Caco-2 (cell line): ENCODE measurements around the gene ZMPSTE24. TPM values are rescaled to one million over a fixed set of nuclear protein-coding genes. Genes with fewer than 3 reads are reported as not detected.

Source experiments
- BruUV-seq: library from RNA; stranded (reverse); fragments of 400-500 nt; replicated peaks from 2 replicates; lab custom pipeline; 2021; lab: Mats Ljungman, UMichigan
- CTCF ChIA-PET: fragments of 300-600 bp; sonication (Branson Sonifier 250); formaldehyde crosslinking; loops from one replicate; lab custom pipeline; 2022; ENCODE audit warnings: antibody characterized with exemption; lab: Charles Lee
- POLR2A ChIA-PET: fragments of 300-600 bp; sonication (Branson Sonifier 250); formaldehyde crosslinking; loops from one replicate; lab custom pipeline; 2022; ENCODE audit warnings: antibody characterized with exemption; lab: Charles Lee
- DNase-seq, 2 experiments: peaks; one replicate each; pipeline versions ENCODE4 v3.0.0 to v3.0.0-alpha.2; 2020 to 2022
- H3K27me3 ChIP-seq: replicated peaks from 2 replicates; pipeline ENCODE4 v1.6.0; 2011; ENCODE audit warnings: low read length; ENCODE audit not compliant: control insufficient read depth, insufficient read depth
- H3K36me3 ChIP-seq: 2 replicates; pipeline ENCODE4 v1.5.1; 2011; ENCODE audit warnings: low read length; ENCODE audit not compliant: control insufficient read depth, insufficient read depth
- H3K4me1 ChIP-seq: fragments of 250-450 bp; sonication (Bioruptor Pico); 2 replicates; pipeline ENCODE4 v1.5.1; 2020; ENCODE audit warnings: mild to moderate bottlenecking
- H3K4me3 ChIP-seq: 2 replicates; pipeline ENCODE4 v1.5.1; 2011; ENCODE audit warnings: low read depth, mild to moderate bottlenecking, control low read depth, low read length
- H3K9me3 ChIP-seq: fragments of 250-450 bp; sonication (Bioruptor Pico); 2 replicates; pipeline ENCODE4 v1.5.1; 2020; ENCODE audit warnings: mild to moderate bottlenecking, moderate library complexity
- H3K27ac Mint-ChIP-seq: one replicate; pipeline ENCODE4 v1.8.0; 2022; ENCODE audit warnings: mixed read lengths; ENCODE audit not compliant: unreplicated experiment
- H3K27me3 Mint-ChIP-seq: one replicate; pipeline ENCODE4 v1.8.0; 2022; ENCODE audit warnings: mixed read lengths; ENCODE audit not compliant: insufficient read depth, unreplicated experiment
- H3K36me3 Mint-ChIP-seq: one replicate; pipeline ENCODE4 v1.8.0; 2022; ENCODE audit warnings: mild to moderate bottlenecking, mixed read lengths; ENCODE audit not compliant: insufficient read depth, unreplicated experiment
- H3K4me1 Mint-ChIP-seq: one replicate; pipeline ENCODE4 v1.8.0; 2022; ENCODE audit warnings: low read depth, mixed read lengths; ENCODE audit not compliant: unreplicated experiment
- H3K4me3 Mint-ChIP-seq: one replicate; pipeline ENCODE4 v1.8.0; 2022; ENCODE audit warnings: mild to moderate bottlenecking, moderate library complexity, mixed read lengths; ENCODE audit not compliant: unreplicated experiment
- H3K9me3 Mint-ChIP-seq: one replicate; pipeline ENCODE4 v1.8.0; 2022; ENCODE audit warnings: mixed read lengths; ENCODE audit not compliant: unreplicated experiment
- CTCF ChIP-seq, 2 experiments: fragments of 200-600 bp in 1 of 2; IDR thresholded peaks; 1 replicate in 1 of 2; 2 replicates in 1 of 2; pipeline versions ENCODE4 v1.5.1 to v1.8.0; 2011 to 2022; ENCODE audit warnings: antibody characterized with exemption in 1 of 2, control low read depth in 1 of 2, inconsistent platforms in 1 of 2, low read depth in 1 of 2, low read length in 1 of 2, mild to moderate bottlenecking in 1 of 2, moderate library complexity in 1 of 2; ENCODE audit not compliant: insufficient read depth in 1 of 2, severe bottlenecking in 1 of 2, unreplicated experiment in 1 of 2
- intact Hi-C: fragments of 100-400 bp; cut with micrococcal nuclease; formaldehyde crosslinking; loops from one replicate; pipeline ENCODE4 v1.10.0; 2022; ENCODE audit not compliant: unreplicated experiment
- total RNA-seq: library from RNA; stranded (reverse); gene quantifications from 2 replicates; pipeline ENCODE4 v1.2.3, GENCODE V29; 2022

Gene ZMPSTE24
- total RNA-seq, 1 experiment from 2014 or later: 37.9 TPM

GRCh38 chr1:40316595-40317393 lies 58.8 kb downstream of the ZMPSTE24 start, which contains the start of gene COL9A2:
COL9A2 (minus strand) TSS chr1:40317286; CDS start chr1:40317197, 89 bp downstream.
- intact Hi-C loops: loop anchor here (10.0 kb wide), 1 partner anchor 62 kb away; the partner anchor contains the start of gene ZMPSTE24
- Histone ChIP-seq H3K4me3 (peak within 1 kb of the TSS; percentile 41), H3K4me1 (no peaks in the 10 kb centered on the region), H3K9me3 (no peaks in the 10 kb centered on the region), H3K36me3 (no peaks in the 10 kb centered on the region), H3K27me3 (no peaks in the 10 kb centered on the region)
- ChIA-PET CTCF (interaction anchor here (1.1 to 1.2 kb wide), 2 partner anchors 22 to 173 kb away, joined by 3 to 6 read pairs; no protein-coding TSS in a partner anchor), POLR2A (no interaction called here)
- Mint-ChIP-seq H3K36me3 (no peaks in the 10 kb centered on the region), H3K4me1 (no peaks in the 10 kb centered on the region), H3K27ac (no peak within 1 kb of the TSS), H3K9me3 (no peaks in the 10 kb centered on the region), H3K4me3 (peak within 1 kb of the TSS; percentile 46), H3K27me3 (no peaks in the 10 kb centered on the region)
- peak in 1 of 2 experiments; percentile 37 for DNase-seq
- no TSS peak for BruUV-seq
- TF ChIP-seq CTCF (IDR thresholded peaks at IDR 0.05; ENCODE audit: insufficient read depth in 1 of 2, low read depth in 1 of 2, low read length in 1 of 2, severe bottlenecking in 1 of 2, unreplicated experiment in 1 of 2): no peak

- ChIA-PET POLR2A (no interaction called here), CTCF (interaction anchor here (1.1 kb wide), 1 partner anchor 174 kb away, joined by 3 read pairs; no protein-coding TSS in a partner anchor)
- Mint-ChIP-seq H3K4me1 (no peaks in the 10 kb centered on the region), H3K36me3 (no peaks in the 10 kb centered on the region), H3K27me3 (no peaks in the 10 kb centered on the region), H3K27ac (no peak overlapping the region), H3K4me3 (peak overlapping the region; percentile 46), H3K9me3 (no peaks in the 10 kb centered on the region)
- no peak for TF ChIP-seq CTCF (IDR thresholded peaks at IDR 0.05; ENCODE audit: insufficient read depth in 1 of 2, low read depth in 1 of 2, low read length in 1 of 2, severe bottlenecking in 1 of 2, unreplicated experiment in 1 of 2)
- no peak for DNase-seq
- Histone ChIP-seq H3K9me3 (no peaks in the 10 kb centered on the region), H3K4me3 (peak overlapping the region; percentile 41; the same call in 1 of the 2 replicates), H3K4me1 (no peaks in the 10 kb centered on the region), H3K36me3 (no peaks in the 10 kb centered on the region), H3K27me3 (no peaks in the 10 kb centered on the region)
- BruUV-seq: no TSS peak
- intact Hi-C loops: loop anchor here (10.0 kb wide), 1 partner anchor 63 kb away; the partner anchor contains the start of gene ZMPSTE24
Observed at GRCh38 chr1:40317394-40318074, 59.5 kb downstream of the ZMPSTE24 start.

- Histone ChIP-seq H3K9me3 (no peaks in the 10 kb centered on the region), H3K4me3 (no peak overlapping the region), H3K4me1 (no peaks in the 10 kb centered on the region), H3K36me3 (no peaks in the 10 kb centered on the region), H3K27me3 (no peaks in the 10 kb centered on the region)
- no peaks in the 10 kb centered on the region for H3K27me3 Mint-ChIP-seq
- H3K9me3 Mint-ChIP-seq: no peaks in the 10 kb centered on the region
- ChIA-PET POLR2A (no interaction called here), CTCF (no interaction called here)
- no peak overlapping the region for H3K4me3 Mint-ChIP-seq
- intact Hi-C loops: loop anchor here (10.0 kb wide), 1 partner anchor 64 kb away; the partner anchor contains the start of gene ZMPSTE24
- TF ChIP-seq CTCF (IDR thresholded peaks at IDR 0.05; ENCODE audit: insufficient read depth in 1 of 2, low read depth in 1 of 2, low read length in 1 of 2, severe bottlenecking in 1 of 2, unreplicated experiment in 1 of 2): no peak
- H3K36me3 Mint-ChIP-seq: no peaks in the 10 kb centered on the region
- no TSS peak for BruUV-seq
- no peaks in the 10 kb centered on the region for H3K4me1 Mint-ChIP-seq
- no peak for DNase-seq
- H3K27ac Mint-ChIP-seq: no peak overlapping the region
Observed at GRCh38 chr1:40318476-40318875, 60.4 kb downstream of the ZMPSTE24 start.
